Caco-2 (cell line): ENCODE measurements around the gene STAB2. TPM values are rescaled to one million over a fixed set of nuclear protein-coding genes. Genes with fewer than 3 reads are reported as not detected.

Source experiments
- Bru-seq: library from RNA; stranded (reverse); fragments of 400-500 nt; gene quantifications from one replicate; lab custom pipeline; 2021; lab: Mats Ljungman, UMichigan
- BruChase-seq, 2 experiments: library from RNA; stranded (reverse); fragments of 400-500 nt; gene quantifications; one replicate each; lab custom pipeline; 2021; lab: Mats Ljungman, UMichigan
- BruUV-seq: library from RNA; stranded (reverse); fragments of 400-500 nt; replicated peaks from 2 replicates; lab custom pipeline; 2021; lab: Mats Ljungman, UMichigan
- CTCF ChIA-PET: fragments of 300-600 bp; sonication (Branson Sonifier 250); formaldehyde crosslinking; loops from one replicate; lab custom pipeline; 2022; ENCODE audit warnings: antibody characterized with exemption; lab: Charles Lee
- POLR2A ChIA-PET: fragments of 300-600 bp; sonication (Branson Sonifier 250); formaldehyde crosslinking; loops from one replicate; lab custom pipeline; 2022; ENCODE audit warnings: antibody characterized with exemption; lab: Charles Lee
- DNase-seq, 2 experiments: peaks; one replicate each; pipeline versions ENCODE4 v3.0.0 to v3.0.0-alpha.2; 2020 to 2022
- H3K27me3 ChIP-seq: replicated peaks from 2 replicates; pipeline ENCODE4 v1.6.0; 2011; ENCODE audit warnings: low read length; ENCODE audit not compliant: control insufficient read depth, insufficient read depth
- H3K36me3 ChIP-seq: 2 replicates; pipeline ENCODE4 v1.5.1; 2011; ENCODE audit warnings: low read length; ENCODE audit not compliant: control insufficient read depth, insufficient read depth
- H3K4me1 ChIP-seq: fragments of 250-450 bp; sonication (Bioruptor Pico); 2 replicates; pipeline ENCODE4 v1.5.1; 2020; ENCODE audit warnings: mild to moderate bottlenecking
- H3K4me3 ChIP-seq: 2 replicates; pipeline ENCODE4 v1.5.1; 2011; ENCODE audit warnings: low read depth, mild to moderate bottlenecking, control low read depth, low read length
- H3K9me3 ChIP-seq: fragments of 250-450 bp; sonication (Bioruptor Pico); 2 replicates; pipeline ENCODE4 v1.5.1; 2020; ENCODE audit warnings: mild to moderate bottlenecking, moderate library complexity
- H3K27ac Mint-ChIP-seq: one replicate; pipeline ENCODE4 v1.8.0; 2022; ENCODE audit warnings: mixed read lengths; ENCODE audit not compliant: unreplicated experiment
- H3K27me3 Mint-ChIP-seq: one replicate; pipeline ENCODE4 v1.8.0; 2022; ENCODE audit warnings: mixed read lengths; ENCODE audit not compliant: insufficient read depth, unreplicated experiment
- H3K36me3 Mint-ChIP-seq: one replicate; pipeline ENCODE4 v1.8.0; 2022; ENCODE audit warnings: mild to moderate bottlenecking, mixed read lengths; ENCODE audit not compliant: insufficient read depth, unreplicated experiment
- H3K4me1 Mint-ChIP-seq: one replicate; pipeline ENCODE4 v1.8.0; 2022; ENCODE audit warnings: low read depth, mixed read lengths; ENCODE audit not compliant: unreplicated experiment
- H3K4me3 Mint-ChIP-seq: one replicate; pipeline ENCODE4 v1.8.0; 2022; ENCODE audit warnings: mild to moderate bottlenecking, moderate library complexity, mixed read lengths; ENCODE audit not compliant: unreplicated experiment
- H3K9me3 Mint-ChIP-seq: one replicate; pipeline ENCODE4 v1.8.0; 2022; ENCODE audit warnings: mixed read lengths; ENCODE audit not compliant: unreplicated experiment
- intact Hi-C: fragments of 100-400 bp; cut with micrococcal nuclease; formaldehyde crosslinking; loops from one replicate; pipeline ENCODE4 v1.10.0; 2022; ENCODE audit not compliant: unreplicated experiment
- long read RNA-seq: library from polyadenylated mRNA; stranded (forward); transcript quantifications from one replicate; pipeline ENCODE4 v2.0.0, GENCODE V29; 2022
- total RNA-seq: library from RNA; stranded (reverse); gene quantifications from 2 replicates; pipeline ENCODE4 v1.2.3, GENCODE V29; 2022
- TF ChIP-seq, protein P1 (sequence below), 2 experiments: fragments of 200-600 bp in 1 of 2; IDR thresholded peaks; 1 replicate in 1 of 2; 2 replicates in 1 of 2; pipeline versions ENCODE4 v1.5.1 to v1.8.0; 2011 to 2022; ENCODE audit warnings: antibody characterized with exemption in 1 of 2, control low read depth in 1 of 2, inconsistent platforms in 1 of 2, low read depth in 1 of 2, low read length in 1 of 2, mild to moderate bottlenecking in 1 of 2, moderate library complexity in 1 of 2; ENCODE audit not compliant: insufficient read depth in 1 of 2, severe bottlenecking in 1 of 2, unreplicated experiment in 1 of 2

The STAB2 gene, protein sequence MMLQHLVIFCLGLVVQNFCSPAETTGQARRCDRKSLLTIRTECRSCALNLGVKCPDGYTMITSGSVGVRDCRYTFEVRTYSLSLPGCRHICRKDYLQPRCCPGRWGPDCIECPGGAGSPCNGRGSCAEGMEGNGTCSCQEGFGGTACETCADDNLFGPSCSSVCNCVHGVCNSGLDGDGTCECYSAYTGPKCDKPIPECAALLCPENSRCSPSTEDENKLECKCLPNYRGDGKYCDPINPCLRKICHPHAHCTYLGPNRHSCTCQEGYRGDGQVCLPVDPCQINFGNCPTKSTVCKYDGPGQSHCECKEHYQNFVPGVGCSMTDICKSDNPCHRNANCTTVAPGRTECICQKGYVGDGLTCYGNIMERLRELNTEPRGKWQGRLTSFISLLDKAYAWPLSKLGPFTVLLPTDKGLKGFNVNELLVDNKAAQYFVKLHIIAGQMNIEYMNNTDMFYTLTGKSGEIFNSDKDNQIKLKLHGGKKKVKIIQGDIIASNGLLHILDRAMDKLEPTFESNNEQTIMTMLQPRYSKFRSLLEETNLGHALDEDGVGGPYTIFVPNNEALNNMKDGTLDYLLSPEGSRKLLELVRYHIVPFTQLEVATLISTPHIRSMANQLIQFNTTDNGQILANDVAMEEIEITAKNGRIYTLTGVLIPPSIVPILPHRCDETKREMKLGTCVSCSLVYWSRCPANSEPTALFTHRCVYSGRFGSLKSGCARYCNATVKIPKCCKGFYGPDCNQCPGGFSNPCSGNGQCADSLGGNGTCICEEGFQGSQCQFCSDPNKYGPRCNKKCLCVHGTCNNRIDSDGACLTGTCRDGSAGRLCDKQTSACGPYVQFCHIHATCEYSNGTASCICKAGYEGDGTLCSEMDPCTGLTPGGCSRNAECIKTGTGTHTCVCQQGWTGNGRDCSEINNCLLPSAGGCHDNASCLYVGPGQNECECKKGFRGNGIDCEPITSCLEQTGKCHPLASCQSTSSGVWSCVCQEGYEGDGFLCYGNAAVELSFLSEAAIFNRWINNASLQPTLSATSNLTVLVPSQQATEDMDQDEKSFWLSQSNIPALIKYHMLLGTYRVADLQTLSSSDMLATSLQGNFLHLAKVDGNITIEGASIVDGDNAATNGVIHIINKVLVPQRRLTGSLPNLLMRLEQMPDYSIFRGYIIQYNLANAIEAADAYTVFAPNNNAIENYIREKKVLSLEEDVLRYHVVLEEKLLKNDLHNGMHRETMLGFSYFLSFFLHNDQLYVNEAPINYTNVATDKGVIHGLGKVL (N-terminal part only)
- total RNA-seq, result 0.25 TPM in 1 of 2 replicates, not detected in the other
- percentile 1 among the genes with signal in this experiment for Bru-seq, nascent RNA
- percentile 0 among the genes with signal in this experiment for BruChase-seq, experiment 1, labeled RNA remaining after a 2-hour chase
- percentile 0 among the genes with signal in this experiment for BruChase-seq, experiment 2, labeled RNA remaining after a 6-hour chase
- long read RNA-seq, partial matches to known transcripts, result 0 of 1 reads
- long read RNA-seq, other reads (novel, unspliced or antisense), result 1 of 1 reads

- POLR2A ChIA-PET, result no interaction called here
- BruUV-seq, result no TSS peak
- TF ChIP-seq, protein P1, sequence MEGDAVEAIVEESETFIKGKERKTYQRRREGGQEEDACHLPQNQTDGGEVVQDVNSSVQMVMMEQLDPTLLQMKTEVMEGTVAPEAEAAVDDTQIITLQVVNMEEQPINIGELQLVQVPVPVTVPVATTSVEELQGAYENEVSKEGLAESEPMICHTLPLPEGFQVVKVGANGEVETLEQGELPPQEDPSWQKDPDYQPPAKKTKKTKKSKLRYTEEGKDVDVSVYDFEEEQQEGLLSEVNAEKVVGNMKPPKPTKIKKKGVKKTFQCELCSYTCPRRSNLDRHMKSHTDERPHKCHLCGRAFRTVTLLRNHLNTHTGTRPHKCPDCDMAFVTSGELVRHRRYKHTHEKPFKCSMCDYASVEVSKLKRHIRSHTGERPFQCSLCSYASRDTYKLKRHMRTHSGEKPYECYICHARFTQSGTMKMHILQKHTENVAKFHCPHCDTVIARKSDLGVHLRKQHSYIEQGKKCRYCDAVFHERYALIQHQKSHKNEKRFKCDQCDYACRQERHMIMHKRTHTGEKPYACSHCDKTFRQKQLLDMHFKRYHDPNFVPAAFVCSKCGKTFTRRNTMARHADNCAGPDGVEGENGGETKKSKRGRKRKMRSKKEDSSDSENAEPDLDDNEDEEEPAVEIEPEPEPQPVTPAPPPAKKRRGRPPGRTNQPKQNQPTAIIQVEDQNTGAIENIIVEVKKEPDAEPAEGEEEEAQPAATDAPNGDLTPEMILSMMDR (IDR thresholded peaks at IDR 0.05; ENCODE audit: insufficient read depth in 1 of 2, low read depth in 1 of 2, low read length in 1 of 2, severe bottlenecking in 1 of 2, unreplicated experiment in 1 of 2), result no peak
Observed at GRCh38 chr12:103586791-103587370, at the start of gene STAB2. TSS of gene STAB2 (plus strand) at chr12:103587273. CDS start at chr12:103587477, 204 bp downstream.

DNA sequence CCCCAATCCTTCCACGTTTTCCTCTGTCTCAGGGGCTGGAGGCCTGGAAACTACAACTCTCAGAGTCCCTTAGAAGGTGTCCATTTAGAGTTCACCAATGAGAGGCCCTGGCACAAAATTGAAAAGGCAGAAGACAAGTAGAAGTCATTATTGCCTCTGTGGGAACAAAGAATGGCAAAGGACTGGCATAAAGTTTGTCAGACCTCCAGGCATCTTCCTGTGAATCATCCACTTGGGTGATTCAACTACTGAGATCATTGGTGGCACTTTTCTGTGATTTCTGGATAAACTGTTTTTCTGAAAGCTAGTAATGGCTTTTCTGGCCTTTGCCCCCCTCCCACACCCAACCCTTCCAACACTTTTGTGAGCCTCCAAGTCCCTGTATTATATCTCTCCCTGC lies 48.7 kb upstream of the STAB2 start:
- H3K27me3 ChIP-seq, result no peaks in the 10 kb centered on the region
- H3K36me3 ChIP-seq, result no peaks in the 10 kb centered on the region
- Mint-ChIP-seq H3K27me3 (no peaks in the 10 kb centered on the region), H3K4me3 (no peak overlapping the region), H3K27ac (no peak overlapping the region), H3K36me3 (no peaks in the 10 kb centered on the region), H3K9me3 (no peaks in the 10 kb centered on the region), H3K4me1 (no peaks in the 10 kb centered on the region)
- H3K4me3 ChIP-seq, result no peak overlapping the region
- TF ChIP-seq, protein P1 (IDR thresholded peaks at IDR 0.05; ENCODE audit: insufficient read depth in 1 of 2, low read depth in 1 of 2, low read length in 1 of 2, severe bottlenecking in 1 of 2, unreplicated experiment in 1 of 2), result no peak
- CTCF ChIA-PET, result no interaction called here
- intact Hi-C loops, result no loop called here
- H3K9me3 ChIP-seq, result no peaks in the 10 kb centered on the region
- no TSS peak for BruUV-seq
- POLR2A ChIA-PET, result no interaction called here
- no peaks in the 10 kb centered on the region for H3K4me1 ChIP-seq
- DNase-seq, result no peak

More at GRCh38 chr12:103586791-103587370, at the start of gene STAB2:
- no peaks in the 10 kb centered on the region for H3K9me3 ChIP-seq
- Mint-ChIP-seq H3K36me3 (no peaks in the 10 kb centered on the region), H3K4me1 (no peaks in the 10 kb centered on the region), H3K27ac (no peak within 1 kb of the TSS), H3K4me3 (no peak within 1 kb of the TSS), H3K9me3 (no peaks in the 10 kb centered on the region), H3K27me3 (peaks cover 11% of the 10 kb centered on the region)
- intact Hi-C loops, result loop anchor here (1.0 kb wide), 1 partner anchor 45 kb away; no protein-coding TSS in a partner anchor
- H3K27me3 ChIP-seq, result no peaks in the 10 kb centered on the region
- DNase-seq, result no peak
- H3K4me1 ChIP-seq, result peaks cover 7% of the 10 kb centered on the region; the same call in 1 of the 2 replicates
- H3K36me3 ChIP-seq, result no peaks in the 10 kb centered on the region
- H3K4me3 ChIP-seq, result no peak within 1 kb of the TSS
- CTCF ChIA-PET, result interaction anchor here (0.6 to 1.0 kb wide), 2 partner anchors 11 to 46 kb away, joined by 3 to 4 read pairs; no protein-coding TSS in a partner anchor
